GM18951 (cell line): ENCODE data around the gene DHDH.
A peak's percentile ranks its signal among the peaks of the same experiment; 100 is the strongest.

Source experiments
- POLR2A ChIP-seq: IDR thresholded peaks from 4 replicates; pipeline ENCODE4 v1.6.1; 2011; ENCODE audit warnings: mild to moderate bottlenecking; ENCODE audit not compliant: insufficient read length, insufficient read depth; ENCODE audit errors: extremely low read depth
- in situ Hi-C: fragments of 300-500 bp; cut with MboI; formaldehyde crosslinking; loops from one replicate; pipeline ENCODE4 v1.12.0; 2022; ENCODE audit warnings: low sequenced_read_pairs, mixed read lengths, inconsistent platforms; ENCODE audit not compliant: unreplicated experiment

DHDH gene

GRCh38 chr19:48946463-48947257 is 13.2 kb downstream of the DHDH start:
- in situ Hi-C loops, result no loop called here
- no peak for TF ChIP-seq POLR2A

- no peak for TF ChIP-seq POLR2A
- in situ Hi-C loops, result no loop called here
Observed at GRCh38 chr19:48947258-48947542, 13.7 kb downstream of the DHDH start.

GRCh38 chr19:48950159-48950558 is 16.7 kb downstream of the DHDH start:
- in situ Hi-C loops, result no loop called here
- no peak for TF ChIP-seq POLR2A

- no peak for TF ChIP-seq POLR2A
- in situ Hi-C loops, result no loop called here
Observed at GRCh38 chr19:48950830-48951519, 17.5 kb downstream of the DHDH start.

- in situ Hi-C loops, result no loop called here
- no peak for TF ChIP-seq POLR2A
Observed at GRCh38 chr19:48953141-48953540, 19.6 kb downstream of the DHDH start.

- no peak for TF ChIP-seq POLR2A
- in situ Hi-C loops, result no loop called here
Observed at GRCh38 chr19:48953990-48954594, 20.6 kb downstream of the DHDH start.

- peak; percentile 92 for TF ChIP-seq POLR2A
- in situ Hi-C loops, result no loop called here
Observed at GRCh38 chr19:48954595-48955307, 21.3 kb downstream of the DHDH start, which contains the start of gene BAX. TSS of gene BAX (plus strand) at chr19:48954875. CDS start at chr19:48954929, 54 bp downstream.

GRCh38 chr19:48955308-48955958 is 21.9 kb downstream of the DHDH start:
- no peak for TF ChIP-seq POLR2A
- in situ Hi-C loops, result no loop called here

- peak; percentile 20 for TF ChIP-seq POLR2A
- in situ Hi-C loops, result no loop called here
Observed at GRCh38 chr19:48958006-48958405, 24.5 kb downstream of the DHDH start.

GRCh38 chr19:48959341-48960239 is 26.1 kb downstream of the DHDH start:
- no peak for TF ChIP-seq POLR2A
- in situ Hi-C loops, result no loop called here

- in situ Hi-C loops, result no loop called here
- no peak for TF ChIP-seq POLR2A
Observed at GRCh38 chr19:48961051-48961649, 27.7 kb downstream of the DHDH start.

- in situ Hi-C loops, result no loop called here
- TF ChIP-seq POLR2A, result no peak
Observed at GRCh38 chr19:48961673-48962028, 28.2 kb downstream of the DHDH start.
